ENCODE results near the gene IRS2. TPM values are rescaled to one million over a fixed set of nuclear protein-coding genes. Genes with fewer than 3 reads are reported as not detected.
A peak's percentile ranks its signal among the peaks of the same experiment; 100 is the strongest.

IRS2 gene
- total and polyA plus RNA-seq, 2 of the 8 experiments (the other 6 are each of a cell fraction or from before 2014, with no cell fraction given), result 2.6 to 17.0 TPM

GRCh38 chr13:109779074-109779473 is 7.3 kb downstream of the IRS2 start:
- WGBS, 2 experiments (ENCODE audit: extremely low coverage in 1 of 2, insufficient coverage in 1 of 2, insufficient read length in 1 of 2, insufficient replicate concordance in 2 of 2, low coverage in 1 of 2, low lambda C conversion rate in 2 of 2, missing lambda C conversion rate in 1 of 2), result 77% methylated on average over 4 of the region's 4 CpGs; no CpG with 5 or more reads in 1 of the 2 experiments
- Histone ChIP-seq H3K79me2 (ENCODE audit: control insufficient read depth in 1 of 2, insufficient read depth in 2 of 2, low read length in 2 of 2) (peaks cover 15 to 84% of the 10 kb centered on the region in 2 experiments), H3K56ac (replicated peaks; ENCODE audit: insufficient read length, low read depth, low read length) (no peak overlapping the region), H3K23me2 (ENCODE audit: low read depth, low read length) (peaks cover 3% of the 10 kb centered on the region; the same call in 1 of the 2 replicates), H3K4me1 (replicated peaks in 1 of 4; ENCODE audit: control insufficient read depth in 3 of 4, insufficient read depth in 4 of 4, low read length in 3 of 4) (peaks cover 3 to 20% (median 10%) of the 10 kb centered on the region in 4 experiments), H2BK12ac (ENCODE audit: low read depth, low read length) (no peak overlapping the region), H3K4me2 (ENCODE audit: insufficient read depth in 1 of 2, low read depth in 2 of 2, low read length in 2 of 2) (peak overlapping the region in 1 of 2 experiments; percentile 16; a peak in 1 of 4 replicates), H4K20me1 (replicated peaks in 1 of 2; ENCODE audit: control insufficient read depth in 1 of 2, insufficient read depth in 2 of 2, low read length in 2 of 2) (peaks cover 9 to 15% of the 10 kb centered on the region in 2 experiments), H3K9me3 (ENCODE audit: insufficient read depth in 2 of 2, low read depth in 1 of 2, low read length in 1 of 2) (no peaks in the 10 kb centered on the region), H2BK5ac (ENCODE audit: low read depth, low read length) (no peak overlapping the region), H3K27ac (ENCODE audit: low read depth, low read length) (no peak overlapping the region), H2BK120ac (replicated peaks; ENCODE audit: low read depth, low read length) (no peak overlapping the region), H2AK5ac (ENCODE audit: low read depth, low read length) (no peak overlapping the region), H3K79me1 (ENCODE audit: low read depth, low read length) (peaks cover 7% of the 10 kb centered on the region), H4K91ac (replicated peaks; ENCODE audit: insufficient read length, low read length) (no peak overlapping the region), H2AFZ (ENCODE audit: low read length) (no peak overlapping the region), H2BK15ac (ENCODE audit: low read length) (no peak overlapping the region), H2BK20ac (ENCODE audit: low read length) (no peak overlapping the region), H3K18ac (ENCODE audit: extremely low read depth, low read length) (no peak overlapping the region), H3K4me3 (ENCODE audit: extremely low read depth in 1 of 4, insufficient read depth in 2 of 4, low read depth in 3 of 4, low read length in 4 of 4) (peak overlapping the region in 1 of 4 experiments; percentile 3; a peak in 1 of 8 replicates), H4K5ac (ENCODE audit: insufficient read length, low read depth, low read length) (no peak overlapping the region), H3K27me3 (replicated peaks in 1 of 4; ENCODE audit: control insufficient read depth in 3 of 4, extremely low read depth in 1 of 4, insufficient read depth in 3 of 4, low read length in 3 of 4) (no peaks in the 10 kb centered on the region), H3K36me3 (ENCODE audit: control insufficient read depth in 2 of 4, insufficient read depth in 4 of 4, low read length in 3 of 4) (peaks cover 0 to 29% (median 11%) of the 10 kb centered on the region in 4 experiments; a peak in 4 of 8 replicates), H4K8ac (ENCODE audit: extremely low read depth, insufficient read depth, low read length) (no peak overlapping the region), H3K9ac (replicated peaks in 1 of 4; ENCODE audit: extremely low read depth in 1 of 4, low read depth in 3 of 4, low read length in 3 of 4) (no peak overlapping the region), H3K4ac (replicated peaks; ENCODE audit: insufficient read length, low read depth, low read length) (no peak overlapping the region), H3K23ac (ENCODE audit: insufficient read length) (no peak overlapping the region), H3K14ac (ENCODE audit: insufficient read length) (no peak overlapping the region)
- FAIRE-seq (no peak), DNase-seq (ENCODE audit: low read depth in 1 of 2, low spot score in 2 of 2) (no peak)
- ChIA-PET POLR2A (ENCODE audit: partially characterized antibody) (no interaction called here), CTCF (ENCODE audit: partially characterized antibody) (interaction anchor here (1.0 to 1.3 kb wide), 2 partner anchors 9 to 31 kb away, joined by 3 to 4 read pairs; no protein-coding TSS in a partner anchor)
- TF ChIP-seq YY1 (IDR thresholded peaks at IDR 0.05; ENCODE audit: low read depth, low read length) (no peak), HDAC6 (IDR thresholded peaks at IDR 0.05; ENCODE audit: low read depth, low read length) (no peak), KDM5A (IDR thresholded peaks at IDR 0.05; ENCODE audit: low read length) (no peak), SIRT6 (IDR thresholded peaks at IDR 0.05; ENCODE audit: low read length) (no peak), CBX5 (IDR thresholded peaks at IDR 0.05; ENCODE audit: low read depth, low read length) (no peak), KDM1A (IDR thresholded peaks at IDR 0.05; ENCODE audit: borderline replicate concordance, low read length) (no peak), SAP30 (IDR thresholded peaks at IDR 0.05; ENCODE audit: insufficient read depth, insufficient replicate concordance, low read length) (no peak), ATF2 (IDR thresholded peaks at IDR 0.05; ENCODE audit: low read length) (no peak), NANOG (IDR thresholded peaks at IDR 0.05; ENCODE audit: insufficient read depth, low read depth, low read length, poor library complexity, severe bottlenecking) (no peak), FOSL1 (IDR thresholded peaks at IDR 0.05; ENCODE audit: insufficient read depth, low read depth, low read length) (no peak)
- TF ChIP-seq, protein P1, sequence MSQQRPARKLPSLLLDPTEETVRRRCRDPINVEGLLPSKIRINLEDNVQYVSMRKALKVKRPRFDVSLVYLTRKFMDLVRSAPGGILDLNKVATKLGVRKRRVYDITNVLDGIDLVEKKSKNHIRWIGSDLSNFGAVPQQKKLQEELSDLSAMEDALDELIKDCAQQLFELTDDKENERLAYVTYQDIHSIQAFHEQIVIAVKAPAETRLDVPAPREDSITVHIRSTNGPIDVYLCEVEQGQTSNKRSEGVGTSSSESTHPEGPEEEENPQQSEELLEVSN (IDR thresholded peaks at IDR 0.05), result no peak

Data from H1 (cell line).